ENCODE results near the gene JMJD1C. TPM values are rescaled to one million over a fixed set of nuclear protein-coding genes. Genes with fewer than 3 reads are reported as not detected.
"Not testable (repeated sequence)": the region's sequence is repeated elsewhere in the genome, so short reads cannot be mapped to it uniquely, and the experiment has no call there.

The JMJD1C gene
- total RNA-seq, 6 experiments from 2014 or later: 29.6 to 53.3 (median 38.2) TPM

DNA sequence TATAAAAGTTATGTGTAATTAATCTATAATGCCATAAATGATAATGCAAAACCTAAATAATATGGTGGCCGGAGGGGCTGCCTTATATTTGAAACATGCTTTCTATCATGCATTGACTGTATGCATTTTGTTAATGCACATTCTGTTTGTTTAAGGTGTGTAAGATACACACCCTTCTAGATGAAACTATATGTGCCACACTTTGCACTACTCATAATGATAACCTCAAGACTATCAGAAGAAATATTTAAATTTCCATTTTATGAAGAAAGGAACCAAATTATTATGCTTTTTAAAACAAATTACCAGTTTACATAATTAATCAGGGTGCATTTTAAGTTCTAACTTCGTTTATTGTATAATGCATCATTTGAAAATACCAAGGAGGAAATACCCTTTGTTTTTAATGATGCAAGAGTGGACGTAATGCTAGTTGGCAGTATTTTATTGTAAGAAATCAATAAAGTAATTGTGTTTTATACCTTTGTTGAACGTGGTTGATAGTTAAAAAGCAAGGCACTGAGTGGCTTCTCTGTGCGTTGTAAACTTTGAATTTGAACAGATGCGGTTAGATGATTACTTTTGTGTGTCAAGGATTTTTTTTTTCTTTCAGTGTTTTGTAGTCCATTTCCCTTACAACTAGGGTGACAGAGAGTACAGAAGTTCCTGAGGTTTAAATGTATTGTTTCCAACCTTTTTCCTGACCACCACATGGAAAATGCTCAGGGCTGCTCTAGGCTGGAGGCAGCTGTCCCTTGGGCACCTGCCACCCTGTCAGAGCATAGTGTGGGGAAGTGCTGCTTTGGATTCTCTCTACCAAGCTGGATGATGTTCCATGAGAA is 311.0 kb downstream of the JMJD1C start:
- intact Hi-C loops (cut with DNase I): loop anchor here in 1 of 2 donors (10.0 kb wide), 2 partner anchors 160 to 560 kb away; no protein-coding TSS in a partner anchor
- DNase-seq: no peak
- Histone ChIP-seq H3K27me3 (no peaks in the 10 kb centered on the region), H3K27ac (no peak overlapping the region), H3K36me3 (peaks cover 0 to 31% (median 18%) of the 10 kb centered on the region in 4 donors), H3K4me3 (no peak overlapping the region), H3K4me1 (no peaks in the 10 kb centered on the region), H3K9me3 (no peaks in the 10 kb centered on the region)
- TF ChIP-seq, protein P1, sequence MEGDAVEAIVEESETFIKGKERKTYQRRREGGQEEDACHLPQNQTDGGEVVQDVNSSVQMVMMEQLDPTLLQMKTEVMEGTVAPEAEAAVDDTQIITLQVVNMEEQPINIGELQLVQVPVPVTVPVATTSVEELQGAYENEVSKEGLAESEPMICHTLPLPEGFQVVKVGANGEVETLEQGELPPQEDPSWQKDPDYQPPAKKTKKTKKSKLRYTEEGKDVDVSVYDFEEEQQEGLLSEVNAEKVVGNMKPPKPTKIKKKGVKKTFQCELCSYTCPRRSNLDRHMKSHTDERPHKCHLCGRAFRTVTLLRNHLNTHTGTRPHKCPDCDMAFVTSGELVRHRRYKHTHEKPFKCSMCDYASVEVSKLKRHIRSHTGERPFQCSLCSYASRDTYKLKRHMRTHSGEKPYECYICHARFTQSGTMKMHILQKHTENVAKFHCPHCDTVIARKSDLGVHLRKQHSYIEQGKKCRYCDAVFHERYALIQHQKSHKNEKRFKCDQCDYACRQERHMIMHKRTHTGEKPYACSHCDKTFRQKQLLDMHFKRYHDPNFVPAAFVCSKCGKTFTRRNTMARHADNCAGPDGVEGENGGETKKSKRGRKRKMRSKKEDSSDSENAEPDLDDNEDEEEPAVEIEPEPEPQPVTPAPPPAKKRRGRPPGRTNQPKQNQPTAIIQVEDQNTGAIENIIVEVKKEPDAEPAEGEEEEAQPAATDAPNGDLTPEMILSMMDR (IDR thresholded peaks at IDR 0.05): no peak
- no peak for TF ChIP-seq POLR2A (IDR thresholded peaks at IDR 0.05)
- no peak for ATAC-seq
- WGBS (ENCODE audit: insufficient coverage, low coverage, low lambda C conversion rate, missing lambda C conversion rate): 64% methylated on average over 6 of the region's 6 CpGs

DNA sequence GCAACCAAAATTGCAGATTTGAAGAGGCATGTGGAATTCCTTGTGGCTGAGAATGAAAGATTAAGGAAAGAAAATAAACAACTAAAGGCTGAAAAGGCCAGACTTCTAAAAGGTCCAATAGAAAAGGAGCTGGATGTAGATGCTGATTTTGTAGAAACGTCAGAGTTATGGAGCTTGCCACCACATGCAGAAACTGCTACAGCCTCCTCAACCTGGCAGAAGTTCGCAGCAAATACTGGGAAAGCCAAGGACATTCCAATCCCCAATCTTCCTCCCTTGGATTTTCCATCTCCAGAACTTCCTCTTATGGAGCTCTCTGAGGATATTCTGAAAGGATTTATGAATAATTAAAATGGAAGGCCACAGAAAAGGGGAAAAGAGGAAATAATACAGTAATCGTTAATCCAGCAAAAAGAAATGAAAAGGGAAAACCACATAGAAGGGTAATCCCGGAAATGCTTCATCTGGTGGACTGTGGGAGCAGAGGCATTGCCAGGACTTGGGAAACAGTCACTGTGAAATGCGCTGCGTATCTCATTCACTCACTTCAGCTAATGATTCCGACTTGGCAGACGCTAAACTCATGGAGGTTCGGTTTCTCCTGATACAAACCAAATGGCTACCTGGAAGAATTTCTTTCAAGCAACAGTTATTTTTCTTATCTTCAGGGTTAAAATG is 311.8 kb downstream of the JMJD1C start:
- peaks cover 0 to 31% (median 18%) of the 10 kb centered on the region in 4 donors for H3K36me3 ChIP-seq
- DNase-seq, H3K4me1 ChIP-seq, H3K27me3 ChIP-seq, ATAC-seq, H3K27ac ChIP-seq, H3K9me3 ChIP-seq, H3K4me3 ChIP-seq: not testable (repeated sequence)
- intact Hi-C loops (cut with DNase I): loop anchor here in 1 of 2 donors (10.0 kb wide), 2 partner anchors 159 to 559 kb away; no protein-coding TSS in a partner anchor
- WGBS (ENCODE audit: insufficient coverage, low coverage, low lambda C conversion rate, missing lambda C conversion rate): 86% methylated on average over 8 of the region's 9 CpGs

DNA sequence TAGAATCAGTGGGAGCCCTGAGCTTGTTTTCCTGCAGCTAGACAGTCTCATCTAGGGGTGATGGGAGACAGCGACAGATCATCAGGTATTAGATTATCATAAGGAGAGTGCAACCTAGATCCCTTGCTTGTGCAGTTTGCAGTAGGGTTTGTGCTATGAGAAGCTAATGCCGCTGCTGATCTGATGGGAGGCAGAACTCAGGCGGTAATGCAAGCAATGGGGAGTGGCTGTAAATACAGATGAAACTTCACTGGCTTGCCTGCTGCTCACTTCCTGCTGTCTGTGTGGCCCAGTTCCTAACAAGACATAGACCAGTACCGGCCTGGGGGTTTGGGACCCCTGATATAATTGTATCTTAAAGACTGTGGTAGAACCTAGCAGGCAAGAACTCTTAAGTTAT is 315.0 kb downstream of the JMJD1C start:
- ATAC-seq: no peak
- H3K36me3 ChIP-seq: peaks cover 0 to 31% (median 18%) of the 10 kb centered on the region in 4 donors

DNA sequence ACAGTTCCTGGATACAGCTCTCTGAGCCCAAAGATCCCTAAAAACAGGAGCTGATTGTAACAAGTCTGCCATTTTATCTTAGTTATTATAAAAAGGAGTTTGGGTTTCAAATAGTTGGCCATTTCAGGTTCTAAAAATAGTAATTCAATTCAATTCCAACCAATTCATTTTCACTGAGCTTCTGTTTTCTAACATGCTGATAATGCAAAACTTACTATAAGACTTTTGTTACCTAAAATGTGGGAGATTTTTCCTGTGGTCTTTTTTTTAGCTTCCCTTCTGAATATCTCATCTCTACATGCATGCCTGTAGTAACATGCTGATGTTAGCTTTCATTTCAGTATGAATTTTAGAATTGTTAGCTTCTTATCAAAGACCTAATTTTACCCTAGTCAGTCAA is 319.3 kb downstream of the JMJD1C start:
- Histone ChIP-seq H3K9me3 (no peaks in the 10 kb centered on the region), H3K27me3 (no peaks in the 10 kb centered on the region), H3K4me1 (no peaks in the 10 kb centered on the region), H3K27ac (no peak overlapping the region), H3K36me3 (no peaks in the 10 kb centered on the region), H3K4me3 (no peak overlapping the region)
- ATAC-seq: no peak
- no peak for DNase-seq
- intact Hi-C loops (cut with DNase I): no loop called here
- TF ChIP-seq, protein P1 (IDR thresholded peaks at IDR 0.05): no peak
- TF ChIP-seq POLR2A (IDR thresholded peaks at IDR 0.05): no peak

More for the DNA sequence above, 315.0 kb downstream of the JMJD1C start:
- no peaks in the 10 kb centered on the region for H3K9me3 ChIP-seq
- intact Hi-C loops (cut with DNase I): loop anchor here in 1 of 2 donors (10.0 kb wide), 2 partner anchors 156 to 556 kb away; no protein-coding TSS in a partner anchor
- H3K4me1 ChIP-seq: no peaks in the 10 kb centered on the region
- 98% methylated on average over 4 of the region's 4 CpGs for WGBS (ENCODE audit: insufficient coverage, low coverage, low lambda C conversion rate, missing lambda C conversion rate)
- no peaks in the 10 kb centered on the region for H3K27me3 ChIP-seq
- no peak overlapping the region for H3K4me3 ChIP-seq
- H3K27ac ChIP-seq: no peak overlapping the region
- no peak for TF ChIP-seq POLR2A (IDR thresholded peaks at IDR 0.05)
- DNase-seq: no peak

DNA sequence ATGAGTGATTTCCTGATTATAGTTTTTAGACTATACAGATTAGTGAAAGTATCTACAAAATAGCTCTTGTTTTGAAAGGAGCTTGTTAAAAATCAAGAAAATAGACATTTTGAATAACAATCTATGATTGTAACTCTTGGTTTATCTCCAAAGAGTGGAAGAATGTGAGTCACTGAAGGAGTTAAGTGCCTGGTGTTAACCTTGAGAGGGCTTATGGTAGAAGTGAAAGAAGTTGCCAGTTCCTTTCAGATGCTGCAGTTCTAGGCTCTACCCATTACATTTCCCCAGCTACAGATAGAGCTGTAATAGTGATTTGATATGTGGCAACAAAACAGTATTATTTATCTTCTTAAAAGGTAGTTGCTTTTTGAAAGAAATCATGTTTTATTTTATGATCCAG is 320.0 kb downstream of the JMJD1C start:
- Histone ChIP-seq H3K9me3 (no peaks in the 10 kb centered on the region), H3K27me3 (no peaks in the 10 kb centered on the region), H3K36me3 (no peaks in the 10 kb centered on the region), H3K4me3 (no peak overlapping the region), H3K27ac (no peak overlapping the region), H3K4me1 (no peaks in the 10 kb centered on the region)
- DNase-seq (no peak), ATAC-seq (no peak)
- intact Hi-C loops (cut with DNase I): no loop called here
- TF ChIP-seq, protein P1 (IDR thresholded peaks at IDR 0.05): no peak
- TF ChIP-seq POLR2A (IDR thresholded peaks at IDR 0.05): no peak
